ENCODE measurements around the gene PPP1R2.

PPP1R2 gene

DNA sequence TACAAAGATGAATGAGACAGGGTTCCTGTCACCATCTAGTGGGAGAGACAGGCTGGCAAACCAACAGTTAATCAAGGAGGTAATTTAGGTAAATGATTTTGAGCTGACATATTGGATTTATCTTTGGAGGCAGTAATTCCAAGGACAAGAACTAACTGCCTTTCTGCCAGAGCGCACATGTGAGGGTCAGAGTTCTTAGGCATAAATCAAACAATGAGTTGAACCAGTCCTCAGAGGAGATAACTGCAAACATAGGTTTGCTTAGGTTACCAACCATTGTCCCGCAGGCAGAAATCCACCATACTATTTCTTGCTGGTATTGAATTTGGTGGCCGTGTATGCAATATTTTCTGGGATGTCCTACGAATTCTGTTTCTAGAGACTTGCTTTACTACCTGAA, 14.2 kb upstream of the PPP1R2 start:
- Histone ChIP-seq H3K79me2 (ENCODE audit: low read length) (no peaks in the 10 kb centered on the region), H3K9me2 (replicated peaks; ENCODE audit: insufficient read depth, low read length) (no peaks in the 10 kb centered on the region), H3K27me3 (replicated peaks; ENCODE audit: insufficient read depth, low read length) (no peaks in the 10 kb centered on the region), H3K4me1 (ENCODE audit: low read length) (no peaks in the 10 kb centered on the region), H4K20me1 (ENCODE audit: insufficient read depth, low read length) (no peaks in the 10 kb centered on the region), H3K9ac (ENCODE audit: low read length) (no peak overlapping the region), H3K27ac (ENCODE audit: low read length) (no peak overlapping the region), H3K9me3 (replicated peaks; ENCODE audit: insufficient read depth, low read length) (no peaks in the 10 kb centered on the region), H3K4me3 (ENCODE audit: low read length) (no peak overlapping the region), H3F3A (ENCODE audit: insufficient read depth, low read length) (no peaks in the 10 kb centered on the region), H2AFZ (ENCODE audit: low read length) (no peak overlapping the region), H3K4me2 (ENCODE audit: low read depth, low read length) (no peak overlapping the region), H3K36me3 (replicated peaks; ENCODE audit: insufficient read depth, low read length) (no peaks in the 10 kb centered on the region)
- TF ChIP-seq EZH2phosphoT487 (IDR thresholded peaks at IDR 0.05; ENCODE audit: low read length), result no peak
- TF ChIP-seq EZH2 (optimal IDR thresholded peaks at IDR 0.05; ENCODE audit: low read depth, low read length), result no peak
- no peak for TF ChIP-seq CTCF (IDR thresholded peaks at IDR 0.05; ENCODE audit: low read length)
- DNase-seq, result no peak

DNA sequence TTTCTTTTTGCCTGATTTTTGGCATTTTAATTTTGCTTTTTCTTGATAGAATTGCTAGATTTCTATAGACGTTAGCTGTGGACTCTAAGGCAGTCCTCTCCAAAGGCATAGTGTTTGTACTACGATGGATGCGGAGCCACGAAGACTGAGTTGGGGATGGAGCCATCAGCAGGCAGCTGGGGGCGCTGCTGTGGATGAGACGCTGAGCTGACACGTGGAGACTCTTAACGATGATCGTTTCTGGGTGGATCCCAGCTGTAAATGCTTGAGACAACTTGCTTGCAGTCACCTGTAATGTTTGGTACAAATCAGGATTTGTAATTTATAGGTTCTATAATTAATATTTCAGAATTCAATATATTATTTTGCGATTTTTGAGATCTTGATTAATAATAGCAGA, 13.3 kb upstream of the PPP1R2 start:
- Histone ChIP-seq H3K9me3 (replicated peaks; ENCODE audit: insufficient read depth, low read length) (no peaks in the 10 kb centered on the region), H3K27ac (ENCODE audit: low read length) (no peak overlapping the region), H3K79me2 (ENCODE audit: low read length) (no peaks in the 10 kb centered on the region), H2AFZ (ENCODE audit: low read length) (no peak overlapping the region), H3K9me2 (replicated peaks; ENCODE audit: insufficient read depth, low read length) (no peaks in the 10 kb centered on the region), H3K4me3 (ENCODE audit: low read length) (no peak overlapping the region), H3K36me3 (replicated peaks; ENCODE audit: insufficient read depth, low read length) (no peaks in the 10 kb centered on the region), H4K20me1 (ENCODE audit: insufficient read depth, low read length) (no peaks in the 10 kb centered on the region), H3K4me1 (ENCODE audit: low read length) (no peaks in the 10 kb centered on the region), H3K4me2 (ENCODE audit: low read depth, low read length) (no peak overlapping the region), H3K9ac (ENCODE audit: low read length) (no peak overlapping the region), H3F3A (ENCODE audit: insufficient read depth, low read length) (no peaks in the 10 kb centered on the region), H3K27me3 (replicated peaks; ENCODE audit: insufficient read depth, low read length) (no peaks in the 10 kb centered on the region)
- DNase-seq, result no peak
- TF ChIP-seq EZH2 (optimal IDR thresholded peaks at IDR 0.05; ENCODE audit: low read depth, low read length), result no peak
- TF ChIP-seq EZH2phosphoT487 (IDR thresholded peaks at IDR 0.05; ENCODE audit: low read length), result no peak
- TF ChIP-seq CTCF (IDR thresholded peaks at IDR 0.05; ENCODE audit: low read length), result no peak

DNA sequence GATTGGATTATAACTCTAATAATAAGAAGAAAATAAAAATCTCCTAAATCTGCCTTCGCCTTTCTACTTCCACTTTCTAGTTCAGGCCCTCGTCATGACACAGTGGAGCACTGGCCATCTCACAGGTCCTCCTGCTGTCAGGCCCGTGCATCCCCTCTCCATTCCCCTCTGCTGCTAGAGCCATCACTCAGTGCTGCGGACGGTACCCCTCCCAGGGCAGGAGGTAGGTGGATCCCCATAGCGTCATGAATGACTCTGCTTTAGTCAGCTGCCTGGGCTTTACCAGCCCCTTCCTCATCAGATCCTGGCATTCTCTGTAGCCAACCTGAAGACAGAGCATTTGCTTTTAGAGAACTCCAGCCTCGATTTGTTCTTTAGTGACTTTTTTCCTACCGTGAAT, 12.0 kb upstream of the PPP1R2 start:
- peaks cover 8% of the 10 kb centered on the region for H3K4me1 ChIP-seq (ENCODE audit: low read length)
- H3F3A ChIP-seq (ENCODE audit: insufficient read depth, low read length), result peaks cover 7% of the 10 kb centered on the region
- no peaks in the 10 kb centered on the region for H3K36me3 ChIP-seq (replicated peaks; ENCODE audit: insufficient read depth, low read length)
- no peak overlapping the region for H3K4me2 ChIP-seq (ENCODE audit: low read depth, low read length)
- H3K27me3 ChIP-seq (replicated peaks; ENCODE audit: insufficient read depth, low read length), result no peaks in the 10 kb centered on the region
- DNase-seq, result no peak
- H3K27ac ChIP-seq (ENCODE audit: low read length), result no peak overlapping the region
- H3K9me2 ChIP-seq (replicated peaks; ENCODE audit: insufficient read depth, low read length), result no peaks in the 10 kb centered on the region
- H3K79me2 ChIP-seq (ENCODE audit: low read length), result no peaks in the 10 kb centered on the region
- H2AFZ ChIP-seq (ENCODE audit: low read length), result no peak overlapping the region
- no peak for TF ChIP-seq EZH2phosphoT487 (IDR thresholded peaks at IDR 0.05; ENCODE audit: low read length)
- no peak for TF ChIP-seq EZH2 (optimal IDR thresholded peaks at IDR 0.05; ENCODE audit: low read depth, low read length)
- no peak for TF ChIP-seq CTCF (IDR thresholded peaks at IDR 0.05; ENCODE audit: low read length)
- H4K20me1 ChIP-seq (ENCODE audit: insufficient read depth, low read length), result no peaks in the 10 kb centered on the region
- H3K9ac ChIP-seq (ENCODE audit: low read length), result no peak overlapping the region
- H3K9me3 ChIP-seq (replicated peaks; ENCODE audit: insufficient read depth, low read length), result no peaks in the 10 kb centered on the region
- no peak overlapping the region for H3K4me3 ChIP-seq (ENCODE audit: low read length)

All from MM.1S (cell line).